Measurements from ENCODE around the gene SDF2.
A peak's percentile ranks its signal among the peaks of the same experiment; 100 is the strongest.

Gene SDF2, protein sequence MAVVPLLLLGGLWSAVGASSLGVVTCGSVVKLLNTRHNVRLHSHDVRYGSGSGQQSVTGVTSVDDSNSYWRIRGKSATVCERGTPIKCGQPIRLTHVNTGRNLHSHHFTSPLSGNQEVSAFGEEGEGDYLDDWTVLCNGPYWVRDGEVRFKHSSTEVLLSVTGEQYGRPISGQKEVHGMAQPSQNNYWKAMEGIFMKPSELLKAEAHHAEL

DNA sequence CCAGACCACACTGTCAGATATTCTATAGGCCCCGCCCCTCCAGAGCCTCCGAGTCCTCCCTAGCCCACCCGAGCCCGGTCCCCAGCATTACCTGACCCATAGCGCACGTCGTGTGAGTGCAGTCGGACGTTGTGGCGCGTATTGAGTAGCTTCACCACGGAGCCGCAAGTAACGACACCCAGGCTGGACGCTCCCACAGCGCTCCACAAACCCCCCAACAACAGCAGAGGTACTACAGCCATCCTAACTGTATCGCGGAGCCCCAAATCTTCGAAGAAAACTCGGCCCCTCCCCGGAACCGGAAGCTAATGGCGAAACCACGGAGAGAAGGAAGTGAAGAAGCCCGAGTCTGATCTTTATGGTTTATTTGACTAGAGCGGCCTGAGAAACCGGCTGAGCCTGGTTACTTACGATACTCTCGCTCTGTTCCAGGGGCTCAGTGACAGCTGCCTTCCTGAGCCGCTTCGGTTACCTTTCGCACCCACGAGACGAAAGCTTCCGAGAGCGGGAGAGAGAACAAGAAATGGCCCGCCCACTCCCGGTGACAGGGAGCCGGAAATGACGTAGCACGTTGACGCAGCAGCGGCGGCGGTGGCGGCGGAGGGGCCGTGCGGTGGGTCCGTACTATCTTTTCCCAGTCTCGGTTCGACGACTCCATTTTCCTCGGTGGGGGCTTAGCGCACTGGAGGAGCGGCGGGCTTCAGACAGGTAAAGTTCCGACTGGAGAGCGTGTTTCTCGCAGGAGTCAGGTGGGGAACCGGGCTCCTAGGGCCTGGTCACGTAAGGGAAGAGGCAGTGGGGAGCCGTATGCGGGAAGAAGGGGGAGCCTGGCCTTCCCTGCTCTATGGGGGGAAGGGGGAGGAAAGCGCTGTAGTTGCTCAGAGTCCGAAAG lies at the start of gene SDF2, which contains the start of gene SUPT6H:
TSS of gene SDF2 (minus strand) at position 272 of the 892 bp plus-strand sequence. CDS start at position 242, 30 bp downstream.
TSS of gene SUPT6H (plus strand) at position 571 of the 892 bp plus-strand sequence. CDS start 11,197 bp downstream, outside the sequence.
- peak; percentile 92 for DNase-seq

DNA sequence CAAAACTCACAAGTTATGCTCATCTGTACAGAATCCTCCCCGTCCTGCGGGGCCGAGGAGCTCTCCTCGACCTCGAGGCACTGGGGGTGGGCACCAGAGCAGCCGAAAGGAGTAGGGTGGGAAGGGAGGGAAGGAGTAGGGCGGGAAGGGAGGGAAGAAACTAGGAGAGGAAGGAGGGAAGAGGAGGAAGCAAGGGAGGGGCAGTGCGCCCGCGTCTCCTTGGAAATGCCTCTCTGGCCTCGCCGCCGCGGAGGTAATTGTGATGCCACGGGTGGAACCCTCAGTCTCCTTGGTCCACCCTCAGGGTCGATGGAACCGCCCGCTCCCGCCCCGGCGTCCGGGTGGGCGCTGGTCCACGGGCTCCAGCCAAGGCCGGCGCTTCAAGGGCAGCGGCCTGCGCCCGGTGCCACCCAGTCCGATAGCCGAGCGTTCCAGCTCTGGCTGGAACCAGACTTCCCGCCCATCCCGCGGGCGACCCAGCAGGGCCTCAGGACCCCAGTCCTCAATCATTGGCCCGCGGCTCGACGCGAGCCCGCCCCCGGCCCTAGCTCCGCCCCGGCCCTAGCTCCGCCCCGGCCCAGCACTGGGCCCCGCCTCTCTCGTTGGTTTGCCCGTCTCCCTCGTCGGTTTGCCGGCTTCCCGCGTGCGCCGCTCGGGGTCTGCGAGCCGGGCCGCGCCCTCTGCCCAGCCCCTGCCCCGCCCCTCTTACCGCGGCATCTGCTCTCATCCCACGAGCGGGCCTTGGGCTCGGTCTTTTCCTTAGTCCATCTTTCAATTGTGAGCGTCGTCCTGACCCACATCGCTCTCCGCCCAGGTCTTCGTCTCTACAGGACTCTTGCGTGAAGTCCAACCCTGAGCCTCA lies 49.4 kb upstream of the SDF2 start:
- DNase-seq, result peak; percentile 93

DNA sequence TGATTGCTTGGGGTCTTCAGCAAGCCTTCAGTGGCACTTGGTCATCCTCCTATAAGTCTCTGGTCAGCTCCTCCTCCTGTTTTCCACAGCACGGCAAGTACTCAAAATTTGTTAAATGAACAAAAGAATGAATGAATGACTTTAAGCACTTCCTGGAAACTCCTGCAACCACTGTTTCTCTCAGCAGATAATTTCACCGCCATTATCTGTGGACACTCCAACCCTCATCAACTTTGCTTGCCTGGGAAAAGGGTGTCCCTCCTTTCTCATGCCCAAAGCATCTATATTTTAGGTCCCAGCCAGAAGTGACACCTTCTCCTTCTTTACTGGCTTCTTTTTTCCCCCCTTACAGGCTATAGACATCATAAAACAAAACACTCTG lies 45.6 kb upstream of the SDF2 start:
- no peak for DNase-seq

DNA sequence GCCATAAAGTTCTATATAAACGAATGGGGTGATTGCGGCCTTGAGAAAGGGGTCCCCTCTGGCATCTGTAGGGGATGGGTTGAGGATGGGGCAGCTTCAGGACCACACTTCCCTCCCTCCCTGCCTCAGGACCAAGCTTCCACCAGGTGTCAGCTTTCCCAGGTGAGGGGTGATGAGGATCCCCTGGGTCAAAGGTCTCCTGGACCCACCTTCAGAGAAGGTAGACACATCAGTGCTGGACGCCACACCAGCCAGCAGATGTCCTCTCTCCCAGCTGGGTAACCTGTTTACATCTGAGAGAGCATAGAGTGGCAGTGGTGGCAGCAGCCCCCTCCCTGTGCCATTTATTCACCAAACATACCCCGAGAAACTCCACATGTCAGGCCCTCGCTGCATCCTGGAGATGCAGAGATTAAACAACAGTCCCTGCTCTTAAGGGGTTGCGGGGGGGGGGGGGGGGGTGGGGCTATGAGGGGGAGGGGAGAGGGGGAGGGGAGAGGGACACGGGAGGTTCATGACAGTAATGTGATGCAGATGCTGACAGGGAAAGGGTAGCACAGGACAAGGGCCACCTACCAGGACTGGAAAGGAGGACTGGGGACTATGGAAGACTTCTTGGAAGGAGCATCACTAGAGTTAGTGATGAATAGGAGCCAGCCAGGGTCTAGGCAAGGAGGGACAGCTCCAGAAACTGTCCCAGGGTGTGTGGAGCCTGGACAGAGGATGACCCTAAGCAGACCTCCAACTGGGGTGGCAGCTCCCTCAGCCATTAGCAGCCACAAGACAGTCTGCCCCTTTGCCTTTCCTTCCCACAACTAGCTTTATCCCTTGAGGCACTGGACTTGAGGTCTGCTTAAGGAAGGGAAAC lies 45.0 kb upstream of the SDF2 start:
- no peak for DNase-seq

GRCh38 chr17:28705728-28706334 lies 44.1 kb upstream of the SDF2 start:
- no peak for DNase-seq

DNA sequence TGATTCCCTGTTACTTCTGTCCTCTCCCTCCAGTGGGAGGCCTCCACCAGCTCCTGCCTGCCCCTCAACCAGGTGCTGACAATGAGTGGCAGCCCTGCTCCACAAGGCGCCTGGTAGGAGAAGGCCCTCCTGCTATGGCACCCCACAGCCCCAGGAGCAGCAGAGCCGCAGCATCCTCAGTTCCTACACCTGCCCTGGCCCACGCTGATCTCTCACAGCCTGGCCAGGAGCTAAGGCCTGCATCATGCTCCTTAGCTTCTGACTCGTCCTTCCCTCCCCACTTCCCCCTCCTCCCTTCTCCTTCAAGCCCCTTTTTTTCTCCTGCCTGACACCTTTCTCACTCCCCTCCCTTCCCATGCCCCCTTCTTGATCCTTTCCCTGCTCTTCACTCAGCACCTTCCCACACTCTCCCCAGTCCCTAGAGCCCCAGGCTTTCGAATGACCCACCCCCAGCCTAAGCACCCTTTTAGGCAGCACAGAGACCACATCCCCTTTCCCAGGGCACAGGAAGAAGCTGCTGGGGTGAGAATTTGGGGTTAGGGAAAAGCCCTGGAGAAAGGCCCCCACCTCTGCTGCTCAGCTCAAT lies 43.5 kb upstream of the SDF2 start:
- no peak for DNase-seq

GRCh38 chr17:28704219-28704858 lies 42.6 kb upstream of the SDF2 start:
- DNase-seq, result no peak

DNA sequence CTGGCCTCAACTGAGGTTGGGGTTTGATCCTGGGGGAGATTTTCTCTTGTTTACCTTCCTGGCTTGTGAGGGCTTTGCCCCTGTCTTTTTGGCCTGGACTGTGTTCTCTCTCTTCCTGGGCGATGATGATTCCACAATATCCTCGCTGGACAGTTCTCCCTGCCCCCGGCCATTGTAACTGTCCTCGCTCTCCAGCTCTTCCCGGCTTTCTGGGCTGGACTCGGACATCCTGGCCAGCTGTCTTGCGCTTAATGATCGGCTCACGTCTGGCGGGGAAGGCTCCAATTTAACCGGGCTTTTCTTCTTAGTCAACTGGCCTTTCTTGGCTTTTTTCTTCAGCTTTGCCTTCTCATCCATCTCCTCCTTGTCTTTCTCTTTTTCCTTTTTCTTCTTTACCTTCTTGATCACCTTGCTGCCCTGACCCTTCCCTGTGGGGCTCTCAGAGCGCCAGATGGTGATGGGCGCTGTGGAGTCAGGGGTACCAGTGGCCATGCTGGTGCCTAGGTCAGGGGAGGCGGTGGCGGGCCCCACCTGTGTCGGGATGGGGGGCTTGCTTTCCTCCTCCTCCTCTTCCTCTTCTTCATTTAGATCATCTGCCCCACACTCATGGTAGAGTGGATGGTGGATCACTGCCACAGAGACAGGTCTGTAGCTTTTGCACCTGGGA lies 42.0 kb upstream of the SDF2 start:
- DNase-seq, result no peak

DNA sequence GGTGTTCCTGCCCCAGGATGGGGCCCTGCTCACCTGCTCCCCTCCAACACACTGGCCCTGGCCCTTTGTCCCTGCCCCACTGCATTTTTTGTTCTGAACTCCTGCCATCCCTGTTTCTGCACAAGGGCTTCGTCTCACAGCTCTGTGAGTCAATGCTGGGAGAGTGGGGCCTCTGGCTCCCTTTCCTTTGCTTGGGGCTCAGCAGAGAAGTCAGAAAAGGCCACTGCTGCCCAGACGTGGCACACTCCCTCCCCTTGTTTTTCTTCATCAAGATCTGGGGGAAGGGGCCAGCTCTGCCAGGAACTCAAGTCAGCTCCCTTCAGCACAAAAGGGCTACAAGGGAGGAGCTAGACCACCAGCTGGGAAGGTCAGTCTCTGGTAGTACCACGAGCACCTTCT lies 41.0 kb upstream of the SDF2 start:
- no peak for DNase-seq

GRCh38 chr17:28702026-28702751 lies 40.5 kb upstream of the SDF2 start:
- DNase-seq, result no peak

DNA sequence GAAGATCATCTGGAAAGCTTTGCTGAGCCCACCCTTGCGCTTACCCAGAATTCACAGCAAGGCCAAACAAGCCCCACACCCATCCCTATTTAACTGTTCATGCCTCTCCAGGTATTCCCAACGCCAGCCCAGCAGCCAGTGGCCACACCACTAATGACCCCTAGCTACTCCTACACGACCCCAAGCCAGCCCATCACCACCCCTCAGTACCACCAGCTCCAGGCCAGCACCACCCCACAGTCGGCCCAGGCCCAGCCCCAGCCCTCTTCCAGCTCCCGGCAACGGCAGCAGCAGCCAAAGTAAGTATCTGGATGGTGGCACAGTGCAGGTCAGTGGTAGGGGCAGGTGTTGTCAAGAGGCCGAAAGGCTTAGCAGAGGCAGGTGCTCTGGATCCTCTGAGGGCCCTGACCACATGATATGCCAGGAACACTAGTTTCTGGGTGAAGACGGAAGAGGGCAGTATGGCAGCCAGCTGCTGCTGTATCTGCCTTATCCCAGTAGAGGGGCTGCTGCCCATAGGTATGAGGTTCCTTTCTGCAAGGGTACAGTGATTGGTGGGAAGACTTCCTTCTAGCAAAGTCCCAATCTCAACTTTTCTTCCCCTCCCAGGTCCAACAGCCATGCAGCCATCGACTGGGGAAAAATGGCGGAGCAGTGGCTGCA lies 39.3 kb upstream of the SDF2 start:
- no peak for DNase-seq

- DNase-seq, result no peak
These were observed 38.6 kb upstream of the SDF2 start for GRCh38 chr17:28700278-28700677.

DNA sequence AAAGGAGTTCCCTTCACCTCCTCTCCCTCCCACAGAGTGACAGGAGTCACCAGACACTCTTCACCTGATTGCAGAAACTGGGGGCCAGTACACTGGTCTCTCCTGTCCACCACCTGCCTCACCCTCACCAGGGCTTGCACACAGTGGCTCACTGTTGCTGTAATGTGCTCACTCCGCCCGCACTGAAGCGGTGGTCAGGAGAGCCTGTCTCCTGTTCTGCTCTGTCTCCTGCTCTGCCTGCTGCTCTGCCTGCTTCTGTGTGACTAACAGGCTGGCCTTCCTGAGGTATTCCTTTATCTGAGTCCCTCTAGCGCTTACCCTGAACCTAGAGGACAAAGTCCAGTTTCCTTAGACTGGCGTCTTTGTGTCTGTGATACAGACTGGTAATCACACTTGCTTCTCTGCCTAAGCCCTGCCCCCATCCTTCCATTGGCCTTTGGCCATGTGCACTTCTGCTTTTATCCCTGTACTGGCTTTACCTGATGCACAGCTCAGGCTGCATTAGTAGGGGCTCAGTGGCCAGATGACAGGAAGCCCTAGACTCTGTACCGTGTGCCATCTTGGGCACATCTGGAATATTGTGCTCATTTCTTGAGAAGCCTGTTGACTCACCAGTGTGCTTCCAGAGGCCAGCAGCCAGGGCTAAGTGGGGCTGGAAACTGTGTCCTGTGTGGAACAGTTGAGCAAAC lies 36.7 kb upstream of the SDF2 start:
- DNase-seq, result no peak

GRCh38 chr17:28693869-28694268 lies 32.2 kb upstream of the SDF2 start:
- DNase-seq, result no peak

- no peak for DNase-seq
These were observed 27.3 kb upstream of the SDF2 start for GRCh38 chr17:28689011-28689410.

GRCh38 chr17:28688481-28688880 lies 26.8 kb upstream of the SDF2 start:
- no peak for DNase-seq

DNA sequence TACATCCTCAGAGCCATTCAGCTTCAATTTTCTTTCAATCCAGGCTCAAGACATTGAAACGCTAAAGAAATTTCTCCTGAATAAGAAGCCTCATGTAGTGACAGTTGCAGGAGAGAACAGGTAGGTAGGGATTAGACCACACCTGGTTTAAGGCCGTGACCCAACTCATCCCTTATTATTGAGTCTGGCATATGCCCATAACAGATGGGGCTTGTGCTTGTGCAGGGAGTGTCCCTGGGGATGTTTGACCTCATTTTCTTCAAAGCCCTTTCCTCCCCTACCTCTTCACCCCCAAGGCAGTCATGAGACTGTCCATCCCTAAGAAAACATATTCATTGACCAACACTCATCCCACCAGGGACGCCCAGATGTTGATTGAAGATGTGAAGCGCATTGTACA lies 24.6 kb upstream of the SDF2 start:
- no peak for DNase-seq

DNA sequence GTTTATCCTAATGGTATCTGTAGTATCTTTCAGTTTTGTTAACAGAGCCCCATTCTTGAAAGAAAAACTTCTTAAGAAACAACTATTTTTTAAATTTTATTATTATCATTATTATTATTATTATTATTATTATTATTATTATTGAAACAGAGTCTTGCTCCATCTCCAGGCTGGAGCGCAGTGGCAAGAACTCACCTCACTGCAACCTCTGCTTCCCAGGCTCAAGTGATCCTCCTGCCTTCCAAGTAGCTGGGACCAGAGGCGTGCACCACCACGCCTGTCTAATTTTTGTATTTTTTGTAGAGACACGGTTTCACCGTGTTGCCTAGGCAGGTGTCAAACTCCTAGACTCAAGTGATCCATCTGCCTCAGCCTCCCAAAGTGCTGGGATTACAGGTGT lies 23.7 kb upstream of the SDF2 start:
- DNase-seq, result no peak
